Subcutaneous adipose tissue (tissue), 4 donors: ENCODE data around the gene NEU3. TPM values are rescaled to one million over a fixed set of nuclear protein-coding genes. Genes with fewer than 3 reads are reported as not detected.

ENCODE experiments used
- CTCF ChIP-seq: fragments of 450-650 bp; IDR thresholded peaks from one replicate; pipeline ENCODE4 v1.5.1; 2016; ENCODE audit warnings: low read depth, mild to moderate bottlenecking, control low read depth, antibody characterized with exemption, moderate library complexity
- total RNA-seq, 4 donors: library from RNA; depleted of rRNA; stranded (reverse); fragments of >200 nt; gene quantifications; one replicate each; pipeline ENCODE4 v1.1.0, GENCODE V29; 2016

Gene NEU3
- total RNA-seq, 4 donors from 2014 or later, result 7.9 to 16.5 (median 9.9) TPM

DNA sequence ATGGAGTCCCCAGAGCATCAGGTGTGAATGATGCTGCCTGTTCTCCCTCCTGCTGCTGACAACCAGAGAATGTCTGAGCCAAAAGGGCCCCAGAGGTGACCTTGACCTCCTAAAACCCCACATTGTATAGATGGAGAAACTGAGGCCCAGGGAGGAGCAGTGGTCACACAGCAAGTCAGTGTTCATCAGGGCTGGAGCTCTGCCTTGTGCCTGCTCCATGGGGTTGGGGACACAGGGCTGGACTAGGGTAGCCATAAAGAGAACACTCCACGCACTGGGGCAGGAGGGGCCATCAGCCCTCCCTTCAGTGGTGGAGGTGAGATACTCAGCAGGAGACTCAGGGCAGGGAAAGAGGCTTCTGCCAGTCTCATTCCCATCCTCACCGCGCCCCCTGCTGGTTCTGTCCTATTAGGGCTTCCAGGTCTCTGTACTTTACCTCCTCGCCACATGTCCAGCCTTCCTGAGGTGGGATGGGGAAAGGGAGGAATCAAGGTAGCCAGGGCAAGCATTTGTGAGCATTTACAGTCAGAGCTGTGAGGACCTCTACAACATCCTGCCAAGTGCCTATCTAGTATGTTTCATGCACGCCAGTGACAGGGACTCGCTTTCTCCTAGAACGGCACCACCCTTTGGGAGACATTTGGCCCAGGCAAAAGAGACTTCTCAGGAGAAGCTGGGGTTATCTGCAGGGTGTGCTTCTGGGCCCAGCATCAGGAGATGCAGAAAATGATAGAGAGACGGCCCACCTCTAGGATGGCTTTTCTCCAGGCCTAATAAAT, 43.2 kb downstream of the NEU3 start:
- TF ChIP-seq CTCF, result no peak

- no peak for TF ChIP-seq CTCF
Observed at GRCh38 chr11:75032550-75032935, 43.8 kb downstream of the NEU3 start.

DNA sequence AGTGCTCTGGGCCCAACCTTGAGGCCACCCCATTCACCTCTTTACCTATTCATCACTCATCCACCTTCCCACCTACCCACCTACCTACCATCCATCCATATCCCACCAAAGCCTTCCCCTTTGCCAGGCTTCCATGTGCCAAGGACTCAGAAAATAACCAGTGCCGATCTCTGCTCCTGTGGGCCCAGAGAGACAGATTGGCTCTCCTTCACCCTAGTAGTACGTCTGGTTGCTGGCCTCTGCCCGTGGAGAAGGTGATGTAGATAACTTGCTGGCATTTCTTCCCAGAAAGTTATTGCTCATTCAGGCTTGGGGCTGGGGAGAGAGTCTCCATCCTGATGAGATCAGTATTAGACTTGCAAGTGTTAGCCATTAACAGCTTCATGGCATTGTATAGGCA, 45.2 kb downstream of the NEU3 start:
- no peak for TF ChIP-seq CTCF

GRCh38 chr11:75035256-75035655, 46.5 kb downstream of the NEU3 start:
- no peak for TF ChIP-seq CTCF

- TF ChIP-seq CTCF, result no peak
Observed at GRCh38 chr11:75035911-75036565, 47.3 kb downstream of the NEU3 start.

GRCh38 chr11:75040167-75040770, 51.5 kb downstream of the NEU3 start:
- no peak for TF ChIP-seq CTCF

GRCh38 chr11:75041263-75041662, 52.5 kb downstream of the NEU3 start:
- TF ChIP-seq CTCF, result no peak
